OCI-LY3 (cell line): ENCODE results near the gene NCBP3.

ENCODE experiments used
- EZH2phosphoT487 ChIP-seq: fragments of 200-600 bp; shearing (Covaris generic); IDR thresholded peaks from 2 replicates; pipeline ENCODE4 v1.6.1; 2018; ENCODE audit warnings: antibody characterized with exemption, mixed run types, low read depth
- TF ChIP-seq, protein P1 (sequence below): fragments of 200-600, 300-600 bp; sonication (generic); IDR thresholded peaks from 2 replicates; pipeline ENCODE4 v1.5.1; 2014; ENCODE audit warnings: antibody characterized with exemption, low read length, low read depth

DNA sequence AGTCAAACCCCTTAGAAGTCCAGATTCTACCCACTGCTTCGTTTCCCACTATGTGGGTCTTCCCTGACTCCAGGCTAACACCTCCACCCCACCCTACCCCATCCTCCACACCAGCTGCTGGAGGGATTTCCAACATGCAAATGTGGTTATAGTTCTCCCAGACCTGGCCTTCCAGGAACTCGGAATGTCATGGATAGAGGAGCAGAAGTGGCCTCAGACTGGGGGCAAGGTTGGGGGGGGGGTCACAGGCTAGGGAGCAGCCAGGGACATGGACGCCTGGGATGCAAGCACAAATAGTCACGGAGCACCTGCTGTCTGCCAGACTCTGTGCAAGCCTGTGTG lies 44.8 kb upstream of the NCBP3 start:
- TF ChIP-seq, protein P1, sequence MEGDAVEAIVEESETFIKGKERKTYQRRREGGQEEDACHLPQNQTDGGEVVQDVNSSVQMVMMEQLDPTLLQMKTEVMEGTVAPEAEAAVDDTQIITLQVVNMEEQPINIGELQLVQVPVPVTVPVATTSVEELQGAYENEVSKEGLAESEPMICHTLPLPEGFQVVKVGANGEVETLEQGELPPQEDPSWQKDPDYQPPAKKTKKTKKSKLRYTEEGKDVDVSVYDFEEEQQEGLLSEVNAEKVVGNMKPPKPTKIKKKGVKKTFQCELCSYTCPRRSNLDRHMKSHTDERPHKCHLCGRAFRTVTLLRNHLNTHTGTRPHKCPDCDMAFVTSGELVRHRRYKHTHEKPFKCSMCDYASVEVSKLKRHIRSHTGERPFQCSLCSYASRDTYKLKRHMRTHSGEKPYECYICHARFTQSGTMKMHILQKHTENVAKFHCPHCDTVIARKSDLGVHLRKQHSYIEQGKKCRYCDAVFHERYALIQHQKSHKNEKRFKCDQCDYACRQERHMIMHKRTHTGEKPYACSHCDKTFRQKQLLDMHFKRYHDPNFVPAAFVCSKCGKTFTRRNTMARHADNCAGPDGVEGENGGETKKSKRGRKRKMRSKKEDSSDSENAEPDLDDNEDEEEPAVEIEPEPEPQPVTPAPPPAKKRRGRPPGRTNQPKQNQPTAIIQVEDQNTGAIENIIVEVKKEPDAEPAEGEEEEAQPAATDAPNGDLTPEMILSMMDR = no peak
- no peak for TF ChIP-seq EZH2phosphoT487
